IMR-90 (cell line): Measurements from ENCODE around the gene FAM204A. TPM values are rescaled to one million over a fixed set of nuclear protein-coding genes. Genes with fewer than 3 reads are reported as not detected.

Experiments
- ATAC-seq: fragments of 200-7000 bp; cut with Tn5 transposase; 2 replicates; pipeline ENCODE4 v1.9.1; 2020; ENCODE audit warnings: low read depth, mild to moderate bottlenecking, moderate library complexity
- BruUV-seq: library from RNA; stranded (reverse); fragments of 400-500 nt; replicated peaks from 2 replicates; lab custom pipeline; 2021; lab: Mats Ljungman, UMichigan
- CTCF ChIA-PET: fragments of 300-600 bp; formaldehyde crosslinking; extraction: SDS; loops from one replicate; lab custom pipeline; 2021; ENCODE audit warnings: antibody characterized with exemption; lab: Yijun Ruan, JAX
- POLR2A ChIA-PET: fragments of 300-600 bp; sonication (Branson Sonifier 250); formaldehyde crosslinking; loops from one replicate; lab custom pipeline; 2022; ENCODE audit warnings: antibody characterized with exemption; ENCODE audit not compliant: unreplicated experiment; lab: Charles Lee
- DNase-seq: peaks from one replicate; pipeline ENCODE4 v3.0.0; 2013
- H2AFZ ChIP-seq: replicated peaks from 2 replicates; pipeline ENCODE3; 2013; ENCODE audit warnings: low read length, mild to moderate bottlenecking; ENCODE audit not compliant: poor library complexity
- H2AK5ac ChIP-seq: 2 replicates; pipeline ENCODE4 v1.6.1; 2013; ENCODE audit warnings: low read depth, low read length, inconsistent platforms
- H2AK9ac ChIP-seq: replicated peaks from 2 replicates; pipeline ENCODE3; 2013; ENCODE audit warnings: mild to moderate bottlenecking, low read depth, low read length, moderate library complexity; ENCODE audit not compliant: poor library complexity
- H2BK120ac ChIP-seq: 2 replicates; pipeline ENCODE4 v1.6.1; 2013; ENCODE audit warnings: low read depth, low read length, inconsistent platforms
- H2BK15ac ChIP-seq: 3 replicates; pipeline ENCODE4 v1.6.1; 2013; ENCODE audit warnings: low read depth, low read length, inconsistent platforms
- H2BK20ac ChIP-seq: 2 replicates; pipeline ENCODE4 v1.6.1; 2013; ENCODE audit warnings: low read depth, mild to moderate bottlenecking, inconsistent platforms, low read length, moderate library complexity
- H2BK5ac ChIP-seq: 2 replicates; pipeline ENCODE4 v1.6.1; 2013; ENCODE audit warnings: mild to moderate bottlenecking, low read depth, low read length, inconsistent platforms; ENCODE audit not compliant: poor library complexity, severe bottlenecking
- H3K14ac ChIP-seq: replicated peaks from 2 replicates; pipeline ENCODE4 v1.6.1; 2013; ENCODE audit warnings: low read depth, low read length, inconsistent platforms
- H3K18ac ChIP-seq: 2 replicates; pipeline ENCODE4 v1.6.1; 2013; ENCODE audit warnings: low read depth, low read length, control low read depth
- H3K23ac ChIP-seq: 2 replicates; pipeline ENCODE4 v1.6.1; 2013; ENCODE audit warnings: low read depth, low read length, inconsistent platforms
- H3K27ac ChIP-seq: 2 replicates; pipeline ENCODE4 v1.5.1; 2013; ENCODE audit warnings: mild to moderate bottlenecking, control low read depth, low read length; ENCODE audit not compliant: insufficient read depth
- H3K27me3 ChIP-seq: 2 replicates; pipeline ENCODE4 v1.6.1; 2013; ENCODE audit warnings: low read length; ENCODE audit not compliant: control insufficient read depth, insufficient read depth
- H3K36me3 ChIP-seq: 2 replicates; pipeline ENCODE4 v1.6.1; 2013; ENCODE audit warnings: low read length, mixed read lengths; ENCODE audit not compliant: control insufficient read depth, insufficient read depth
- H3K4ac ChIP-seq: 2 replicates; pipeline ENCODE4 v1.6.1; 2013; ENCODE audit warnings: low read depth, low read length, inconsistent platforms
- H3K4me1 ChIP-seq: 2 replicates; pipeline ENCODE4 v1.6.1; 2013; ENCODE audit warnings: low read length, mixed read lengths; ENCODE audit not compliant: control insufficient read depth, insufficient read depth
- H3K4me2 ChIP-seq: 2 replicates; pipeline ENCODE4 v1.6.1; 2013; ENCODE audit warnings: low read depth, mild to moderate bottlenecking, control low read depth, low read length, moderate library complexity
- H3K4me3 ChIP-seq: 2 replicates; pipeline ENCODE4 v1.5.1; 2013; ENCODE audit warnings: low read depth, mild to moderate bottlenecking, control low read depth, low read length, moderate library complexity; ENCODE audit not compliant: insufficient read depth
- H3K56ac ChIP-seq: 2 replicates; pipeline ENCODE4 v1.6.1; 2013; ENCODE audit warnings: low read length, inconsistent platforms; ENCODE audit not compliant: insufficient read depth; ENCODE audit errors: extremely low read depth
- H3K79me1 ChIP-seq, 2 experiments: 2 replicates each; pipeline ENCODE4 v1.6.1; 2013; ENCODE audit warnings: low read length in 2 of 2, inconsistent platforms in 1 of 2, low read depth in 1 of 2
- H3K9ac ChIP-seq: 2 replicates; pipeline ENCODE4 v1.6.1; 2013; ENCODE audit warnings: low read depth, low read length, control low read depth
- H3K9me1 ChIP-seq: 2 replicates; pipeline ENCODE4 v1.6.1; 2013; ENCODE audit warnings: low read length, inconsistent platforms; ENCODE audit not compliant: insufficient read depth
- H3K9me3 ChIP-seq: 2 replicates; pipeline ENCODE4 v1.6.1; 2013; ENCODE audit warnings: low read length; ENCODE audit not compliant: control insufficient read depth, insufficient read depth
- H4K20me1 ChIP-seq: 2 replicates; pipeline ENCODE4 v1.6.1; 2013; ENCODE audit warnings: low read length, inconsistent platforms; ENCODE audit not compliant: insufficient read depth
- H4K5ac ChIP-seq: 2 replicates; pipeline ENCODE4 v1.6.1; 2013; ENCODE audit warnings: mild to moderate bottlenecking, low read depth, low read length, control low read depth
- H4K8ac ChIP-seq, 2 experiments: 2 replicates each; pipeline ENCODE4 v1.6.1; 2013; ENCODE audit warnings: low read depth in 2 of 2, low read length in 2 of 2, control low read depth in 1 of 2, inconsistent platforms in 1 of 2
- H4K91ac ChIP-seq: 2 replicates; pipeline ENCODE4 v1.6.1; 2013; ENCODE audit warnings: low read depth, low read length, inconsistent platforms; ENCODE audit not compliant: insufficient read depth
- FOS ChIP-seq: fragments of 150-350 bp; IDR thresholded peaks from 2 replicates; pipeline ENCODE4 v1.6.1; 2016; ENCODE audit warnings: low read depth, low read length
- MAFK ChIP-seq: IDR thresholded peaks from 2 replicates; pipeline ENCODE4 v1.6.1; 2012; ENCODE audit warnings: low read depth, low read length, improper control_type of control experiment
- NFE2L2 ChIP-seq: fragments of 150-350 bp; IDR thresholded peaks from 2 replicates; pipeline ENCODE4 v1.6.1; 2016; ENCODE audit warnings: low read depth, mild to moderate bottlenecking, low read length
- RCOR1 ChIP-seq: IDR thresholded peaks from 2 replicates; pipeline ENCODE4 v1.6.1; 2012; ENCODE audit warnings: mild to moderate bottlenecking, low read length, improper control_type of control experiment; ENCODE audit not compliant: insufficient replicate concordance
- SMC3 ChIP-seq: fragments of 150-350 bp; IDR thresholded peaks from 2 replicates; pipeline ENCODE4 v1.6.1; 2016; ENCODE audit warnings: low read depth, mild to moderate bottlenecking, antibody characterized with exemption, low read length, moderate library complexity
- WGBS, 2 experiments: methylation state at CpG; one replicate each; pipeline versions ENCODE4 v1.1.5 to v1.1.7; 2013; ENCODE audit warnings: missing lambda C conversion rate in 2 of 2; ENCODE audit not compliant: insufficient read length in 1 of 2; ENCODE audit errors: extremely low coverage in 2 of 2; 5-methylcytosine and 5-hydroxymethylcytosine counted together
- dilution Hi-C: fragments of 300-500 bp; cut with HindIII; formaldehyde crosslinking; loops from one replicate; pipeline ENCODE4 v1.14.3; 2018; ENCODE audit warnings: low sequenced_read_pairs; ENCODE audit not compliant: unreplicated experiment
- in situ Hi-C: fragments of 300-500 bp; cut with MboI; formaldehyde crosslinking; loops from 3 replicates; pipeline ENCODE4 v1.14.3; 2019; ENCODE audit warnings: low sequenced_read_pairs, inconsistent platforms, mixed read lengths
- intact Hi-C: fragments of 100-400 bp; cut with micrococcal nuclease; formaldehyde crosslinking; loops from 2 replicates; pipeline ENCODE4 v1.10.0; 2022
- polyA plus RNA-seq, 3 experiments: library from polyadenylated mRNA; depleted of rRNA; stranded (reverse); fragments of >200 nt; gene quantifications; 2 replicates each; pipeline ENCODE4 v1.2.3, GENCODE V29; 2012; ENCODE audit warnings: low replicate concordance in 1 of 3
- total RNA-seq: library from RNA; depleted of rRNA; stranded (reverse); fragments of >200 nt; gene quantifications from 2 replicates; pipeline ENCODE4 v1.2.3, GENCODE V29; 2012
- TF ChIP-seq, protein P1 (sequence below): conservative IDR thresholded peaks from 2 replicates; pipeline ENCODE4 v1.5.1; 2012; ENCODE audit warnings: mild to moderate bottlenecking, low read depth, low read length, improper control_type of control experiment

FAM204A gene
- total and polyA plus RNA-seq, 2 of the 4 experiments (the other 2 are of a cell fraction), result 23.6 to 54.3 TPM

DNA sequence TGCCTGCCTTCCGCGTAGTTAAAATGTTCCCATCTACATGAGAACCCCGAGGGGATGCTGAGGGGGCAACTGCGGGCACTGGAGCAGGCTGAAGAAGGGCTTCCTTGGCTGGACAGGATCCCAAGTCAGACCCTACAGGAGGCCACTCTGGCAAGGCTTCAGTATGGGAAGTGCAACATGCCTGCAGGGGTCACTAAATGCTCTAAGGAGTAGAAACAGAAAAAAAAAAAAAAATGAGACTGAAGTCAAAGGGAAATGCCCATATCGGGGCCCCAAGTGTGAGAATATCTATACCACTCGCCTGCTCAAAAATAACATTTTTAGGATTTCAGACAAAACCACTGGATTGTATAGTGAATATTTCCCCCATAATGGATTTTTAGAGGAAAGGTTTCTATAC lies 33.5 kb downstream of the FAM204A start:
- ChIA-PET POLR2A (no interaction called here), CTCF (no interaction called here)
- Histone ChIP-seq H4K20me1 (no peaks in the 10 kb centered on the region), H3K4me3 (no peak overlapping the region), H3K18ac (no peak overlapping the region), H2BK20ac (no peak overlapping the region), H4K91ac (no peak overlapping the region), H4K5ac (no peak overlapping the region), H3K56ac (no peak overlapping the region), H2AK9ac (no peak overlapping the region), H3K27me3 (no peaks in the 10 kb centered on the region), H2BK120ac (no peak overlapping the region), H2BK15ac (no peak overlapping the region), H3K79me1 (0 out of 4 replicates have a peak, but pooled peaks cover 0 to 3% of the 10 kb centered on the region in 2 experiments), H3K4ac (no peak overlapping the region), H3K14ac (no peak overlapping the region), H4K8ac (no peak overlapping the region), H3K4me1 (peaks cover 13% of the 10 kb centered on the region), H2AFZ (no peak overlapping the region), H3K36me3 (peaks cover 11% of the 10 kb centered on the region), H3K9me1 (no peaks in the 10 kb centered on the region; the same call in 1 of the 2 replicates), H3K23ac (no peak overlapping the region), H2AK5ac (no peak overlapping the region), H3K9ac (no peak overlapping the region; the same call in 1 of the 2 replicates), H2BK5ac (no peak overlapping the region), H3K27ac (no peak overlapping the region), H3K4me2 (no peak overlapping the region), H3K9me3 (no peaks in the 10 kb centered on the region)
- WGBS, 2 experiments, result 80% methylated on average over 2 of the region's 6 CpGs; no CpG with 5 or more reads in 1 of the 2 experiments
- in situ Hi-C loops (no loop called here), intact Hi-C loops (no loop called here), dilution Hi-C loops (no loop called here)
- no TSS peak for BruUV-seq
- TF ChIP-seq NFE2L2 (no peak), RCOR1 (no peak), SMC3 (no peak), MAFK (no peak), FOS (no peak)
- TF ChIP-seq, protein P1, sequence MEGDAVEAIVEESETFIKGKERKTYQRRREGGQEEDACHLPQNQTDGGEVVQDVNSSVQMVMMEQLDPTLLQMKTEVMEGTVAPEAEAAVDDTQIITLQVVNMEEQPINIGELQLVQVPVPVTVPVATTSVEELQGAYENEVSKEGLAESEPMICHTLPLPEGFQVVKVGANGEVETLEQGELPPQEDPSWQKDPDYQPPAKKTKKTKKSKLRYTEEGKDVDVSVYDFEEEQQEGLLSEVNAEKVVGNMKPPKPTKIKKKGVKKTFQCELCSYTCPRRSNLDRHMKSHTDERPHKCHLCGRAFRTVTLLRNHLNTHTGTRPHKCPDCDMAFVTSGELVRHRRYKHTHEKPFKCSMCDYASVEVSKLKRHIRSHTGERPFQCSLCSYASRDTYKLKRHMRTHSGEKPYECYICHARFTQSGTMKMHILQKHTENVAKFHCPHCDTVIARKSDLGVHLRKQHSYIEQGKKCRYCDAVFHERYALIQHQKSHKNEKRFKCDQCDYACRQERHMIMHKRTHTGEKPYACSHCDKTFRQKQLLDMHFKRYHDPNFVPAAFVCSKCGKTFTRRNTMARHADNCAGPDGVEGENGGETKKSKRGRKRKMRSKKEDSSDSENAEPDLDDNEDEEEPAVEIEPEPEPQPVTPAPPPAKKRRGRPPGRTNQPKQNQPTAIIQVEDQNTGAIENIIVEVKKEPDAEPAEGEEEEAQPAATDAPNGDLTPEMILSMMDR, result 0 out of 2 replicates have a peak, but pooled peaks have one; percentile 1
- no peak for DNase-seq
- no peak for ATAC-seq
